ENCODE measurements around the gene SSU72.

- TF ChIP-seq POLR2A (IDR thresholded peaks at IDR 0.05; ENCODE audit: low read depth, low read length) (no peak), TAF1 (IDR thresholded peaks at IDR 0.05; ENCODE audit: borderline replicate concordance, low read depth, low read length) (no peak), POLR2AphosphoS5 (IDR thresholded peaks at IDR 0.05; ENCODE audit: low read depth, low read length) (no peak)
Observed at GRCh38 chr1:1527092-1527816, 47.4 kb downstream of the SSU72 start.

Data from GM12892 (cell line).